Measurements from ENCODE around the gene SBF2.

Gene SBF2

GRCh38 chr11:9982127-9982795 lies 311.8 kb downstream of the SBF2 start:
- peak overlapping the region; percentile 53 for H3K27ac ChIP-seq (ENCODE audit: low read depth, low read length)
- peak overlapping the region; percentile 54; the same call in 1 of the 2 replicates for H3K4me3 ChIP-seq (ENCODE audit: low read depth, low read length)

GRCh38 chr11:9980931-9981330 lies 313.1 kb downstream of the SBF2 start:
- Histone ChIP-seq H3K79me2 (ENCODE audit: control insufficient read depth, insufficient read depth, low read length, unreplicated experiment) (no peaks in the 10 kb centered on the region), H3K4me1 (ENCODE audit: control insufficient read depth, insufficient read depth, low read length, unreplicated experiment) (peaks cover 38% of the 10 kb centered on the region), H2AFZ (ENCODE audit: low read length, unreplicated experiment) (no peak overlapping the region), H3K27me3 (ENCODE audit: insufficient read depth, low read length) (no peaks in the 10 kb centered on the region), H3K36me3 (ENCODE audit: insufficient read depth, low read length) (no peaks in the 10 kb centered on the region; the same call in 1 of the 2 replicates), H3K27ac (ENCODE audit: low read depth, low read length) (0 out of 2 replicates have a peak overlapping the region, but pooled peaks have one; percentile 4), H3K4me3 (ENCODE audit: low read depth, low read length) (no peak overlapping the region)

More at GRCh38 chr11:9982127-9982795, 311.8 kb downstream of the SBF2 start:
- Histone ChIP-seq H3K4me1 (ENCODE audit: control insufficient read depth, insufficient read depth, low read length, unreplicated experiment) (peaks cover 36% of the 10 kb centered on the region), H3K36me3 (ENCODE audit: insufficient read depth, low read length) (peaks cover 3% of the 10 kb centered on the region), H3K27me3 (ENCODE audit: insufficient read depth, low read length) (no peaks in the 10 kb centered on the region), H2AFZ (ENCODE audit: low read length, unreplicated experiment) (peak overlapping the region; percentile 24), H3K79me2 (ENCODE audit: control insufficient read depth, insufficient read depth, low read length, unreplicated experiment) (no peaks in the 10 kb centered on the region)

GRCh38 chr11:9977554-9977953 lies 316.5 kb downstream of the SBF2 start:
- Histone ChIP-seq H3K27ac (ENCODE audit: low read depth, low read length) (peak overlapping the region; percentile 57), H2AFZ (ENCODE audit: low read length, unreplicated experiment) (no peak overlapping the region), H3K4me1 (ENCODE audit: control insufficient read depth, insufficient read depth, low read length, unreplicated experiment) (peaks cover 47% of the 10 kb centered on the region), H3K79me2 (ENCODE audit: control insufficient read depth, insufficient read depth, low read length, unreplicated experiment) (no peaks in the 10 kb centered on the region), H3K36me3 (ENCODE audit: insufficient read depth, low read length) (no peaks in the 10 kb centered on the region), H3K4me3 (ENCODE audit: low read depth, low read length) (no peak overlapping the region; the same call in 1 of the 2 replicates), H3K27me3 (ENCODE audit: insufficient read depth, low read length) (no peaks in the 10 kb centered on the region)

GRCh38 chr11:9974375-9974774 lies 319.6 kb downstream of the SBF2 start:
- no peak overlapping the region for H3K27ac ChIP-seq (ENCODE audit: low read depth, low read length)
- no peaks in the 10 kb centered on the region for H3K27me3 ChIP-seq (ENCODE audit: insufficient read depth, low read length)
- H3K36me3 ChIP-seq (ENCODE audit: insufficient read depth, low read length), result no peaks in the 10 kb centered on the region
- no peak overlapping the region for H3K4me3 ChIP-seq (ENCODE audit: low read depth, low read length)
- H3K79me2 ChIP-seq (ENCODE audit: control insufficient read depth, insufficient read depth, low read length, unreplicated experiment), result no peaks in the 10 kb centered on the region
- peaks cover 27% of the 10 kb centered on the region for H3K4me1 ChIP-seq (ENCODE audit: control insufficient read depth, insufficient read depth, low read length, unreplicated experiment)
- H2AFZ ChIP-seq (ENCODE audit: low read length, unreplicated experiment), result no peak overlapping the region

- Histone ChIP-seq H3K27me3 (ENCODE audit: insufficient read depth, low read length) (no peaks in the 10 kb centered on the region), H2AFZ (ENCODE audit: low read length, unreplicated experiment) (no peak overlapping the region), H3K79me2 (ENCODE audit: control insufficient read depth, insufficient read depth, low read length, unreplicated experiment) (no peaks in the 10 kb centered on the region), H3K4me3 (ENCODE audit: low read depth, low read length) (no peak overlapping the region), H3K4me1 (ENCODE audit: control insufficient read depth, insufficient read depth, low read length, unreplicated experiment) (peaks cover 27% of the 10 kb centered on the region), H3K27ac (ENCODE audit: low read depth, low read length) (no peak overlapping the region), H3K36me3 (ENCODE audit: insufficient read depth, low read length) (no peaks in the 10 kb centered on the region)
Observed at GRCh38 chr11:9973921-9974320, 320.1 kb downstream of the SBF2 start.

GRCh38 chr11:9972989-9973388 lies 321.0 kb downstream of the SBF2 start:
- Histone ChIP-seq H3K27me3 (ENCODE audit: insufficient read depth, low read length) (no peaks in the 10 kb centered on the region), H2AFZ (ENCODE audit: low read length, unreplicated experiment) (peak overlapping the region; percentile 60), H3K79me2 (ENCODE audit: control insufficient read depth, insufficient read depth, low read length, unreplicated experiment) (no peaks in the 10 kb centered on the region), H3K4me1 (ENCODE audit: control insufficient read depth, insufficient read depth, low read length, unreplicated experiment) (peaks cover 24% of the 10 kb centered on the region), H3K36me3 (ENCODE audit: insufficient read depth, low read length) (no peaks in the 10 kb centered on the region), H3K4me3 (ENCODE audit: low read depth, low read length) (no peak overlapping the region), H3K27ac (ENCODE audit: low read depth, low read length) (no peak overlapping the region)

- Histone ChIP-seq H3K27me3 (ENCODE audit: insufficient read depth, low read length) (no peaks in the 10 kb centered on the region), H3K4me1 (ENCODE audit: control insufficient read depth, insufficient read depth, low read length, unreplicated experiment) (peaks cover 14% of the 10 kb centered on the region), H3K36me3 (ENCODE audit: insufficient read depth, low read length) (no peaks in the 10 kb centered on the region), H3K27ac (ENCODE audit: low read depth, low read length) (no peak overlapping the region), H3K79me2 (ENCODE audit: control insufficient read depth, insufficient read depth, low read length, unreplicated experiment) (no peaks in the 10 kb centered on the region), H3K4me3 (ENCODE audit: low read depth, low read length) (no peak overlapping the region), H2AFZ (ENCODE audit: low read length, unreplicated experiment) (no peak overlapping the region)
Observed at GRCh38 chr11:9971894-9972293, 322.1 kb downstream of the SBF2 start.

GRCh38 chr11:9969068-9969467 lies 325.0 kb downstream of the SBF2 start:
- Histone ChIP-seq H3K36me3 (ENCODE audit: insufficient read depth, low read length) (peaks cover 1% of the 10 kb centered on the region; the same call in 1 of the 2 replicates), H2AFZ (ENCODE audit: low read length, unreplicated experiment) (no peak overlapping the region), H3K27ac (ENCODE audit: low read depth, low read length) (no peak overlapping the region), H3K79me2 (ENCODE audit: control insufficient read depth, insufficient read depth, low read length, unreplicated experiment) (no peaks in the 10 kb centered on the region), H3K4me3 (ENCODE audit: low read depth, low read length) (no peak overlapping the region), H3K27me3 (ENCODE audit: insufficient read depth, low read length) (no peaks in the 10 kb centered on the region), H3K4me1 (ENCODE audit: control insufficient read depth, insufficient read depth, low read length, unreplicated experiment) (peaks cover 11% of the 10 kb centered on the region)

GRCh38 chr11:9962722-9963121 lies 331.3 kb downstream of the SBF2 start:
- Histone ChIP-seq H2AFZ (ENCODE audit: low read length, unreplicated experiment) (no peak overlapping the region), H3K4me1 (ENCODE audit: control insufficient read depth, insufficient read depth, low read length, unreplicated experiment) (no peaks in the 10 kb centered on the region), H3K4me3 (ENCODE audit: low read depth, low read length) (no peak overlapping the region), H3K27ac (ENCODE audit: low read depth, low read length) (no peak overlapping the region), H3K27me3 (ENCODE audit: insufficient read depth, low read length) (no peaks in the 10 kb centered on the region), H3K79me2 (ENCODE audit: control insufficient read depth, insufficient read depth, low read length, unreplicated experiment) (no peaks in the 10 kb centered on the region), H3K36me3 (ENCODE audit: insufficient read depth, low read length) (peaks cover 25% of the 10 kb centered on the region)

GRCh38 chr11:9957072-9957471 lies 336.9 kb downstream of the SBF2 start:
- H3K4me1 ChIP-seq (ENCODE audit: control insufficient read depth, insufficient read depth, low read length, unreplicated experiment), result peaks cover 18% of the 10 kb centered on the region
- no peak overlapping the region for H3K27ac ChIP-seq (ENCODE audit: low read depth, low read length)
- H3K79me2 ChIP-seq (ENCODE audit: control insufficient read depth, insufficient read depth, low read length, unreplicated experiment), result no peaks in the 10 kb centered on the region

GRCh38 chr11:9956483-9956882 lies 337.5 kb downstream of the SBF2 start:
- Histone ChIP-seq H2AFZ (ENCODE audit: low read length, unreplicated experiment) (no peak overlapping the region), H3K4me3 (ENCODE audit: low read depth, low read length) (no peak overlapping the region), H3K27ac (ENCODE audit: low read depth, low read length) (no peak overlapping the region), H3K79me2 (ENCODE audit: control insufficient read depth, insufficient read depth, low read length, unreplicated experiment) (no peaks in the 10 kb centered on the region), H3K36me3 (ENCODE audit: insufficient read depth, low read length) (peaks cover 6% of the 10 kb centered on the region; the same call in 1 of the 2 replicates), H3K4me1 (ENCODE audit: control insufficient read depth, insufficient read depth, low read length, unreplicated experiment) (peaks cover 18% of the 10 kb centered on the region), H3K27me3 (ENCODE audit: insufficient read depth, low read length) (no peaks in the 10 kb centered on the region)

More at GRCh38 chr11:9957072-9957471, 336.9 kb downstream of the SBF2 start:
- Histone ChIP-seq H3K36me3 (ENCODE audit: insufficient read depth, low read length) (peaks cover 10% of the 10 kb centered on the region), H2AFZ (ENCODE audit: low read length, unreplicated experiment) (no peak overlapping the region), H3K4me3 (ENCODE audit: low read depth, low read length) (no peak overlapping the region), H3K27me3 (ENCODE audit: insufficient read depth, low read length) (no peaks in the 10 kb centered on the region)
